Natural killer cell treated with Interleukin-12 subunit alpha and Interleukin-12 subunit beta and Interleukin-15 and Interleukin-18, amount 100 ng/mL, for 72 hours (primary cell): Measurements from ENCODE around the gene IGSF23. TPM values are rescaled to one million over a fixed set of nuclear protein-coding genes. Genes with fewer than 3 reads are reported as not detected.

Experiments
- ATAC-seq, 2 donors: fragments of 150-1000 bp; cut with Tn5 transposase in 1 of 2; sonication (Bioruptor Pico), chemical (Tn5 transposase) in 1 of 2; 2 replicates each; pipeline ENCODE4 v1.10.0; 2021
- DNase-seq: peaks from one replicate; pipeline ENCODE4 v3.0.0; 2022; ENCODE audit warnings: low spot score
- H3K27ac Mint-ChIP-seq, 2 donors: 1 replicate in 1 of 2; 2 replicates in 1 of 2; pipeline ENCODE4 v1.8.0; 2022; ENCODE audit warnings: mixed read lengths in 2 of 2, mild to moderate bottlenecking in 1 of 2, moderate library complexity in 1 of 2
- H3K27me3 Mint-ChIP-seq, 2 donors: 1 replicate in 1 of 2; 2 replicates in 1 of 2; pipeline ENCODE4 v1.8.0; 2022; ENCODE audit warnings: mixed read lengths in 2 of 2
- H3K36me3 Mint-ChIP-seq: one replicate; pipeline ENCODE4 v1.8.0; 2022; ENCODE audit warnings: mixed read lengths
- H3K4me1 Mint-ChIP-seq, 2 donors: 1 replicate in 1 of 2; 2 replicates in 1 of 2; pipeline ENCODE4 v1.8.0; 2022; ENCODE audit warnings: low read depth in 2 of 2, mixed read lengths in 2 of 2, mild to moderate bottlenecking in 1 of 2
- H3K4me3 Mint-ChIP-seq: one replicate; pipeline ENCODE4 v1.8.0; 2022; ENCODE audit warnings: mixed read lengths
- H3K9me3 Mint-ChIP-seq: 2 replicates; pipeline ENCODE4 v1.8.0; 2022; ENCODE audit warnings: mixed read lengths
- total RNA-seq, 2 donors: library from RNA; stranded (reverse); gene quantifications; one replicate each; pipeline ENCODE4 v1.2.3, GENCODE V29; 2022

IGSF23 gene, protein sequence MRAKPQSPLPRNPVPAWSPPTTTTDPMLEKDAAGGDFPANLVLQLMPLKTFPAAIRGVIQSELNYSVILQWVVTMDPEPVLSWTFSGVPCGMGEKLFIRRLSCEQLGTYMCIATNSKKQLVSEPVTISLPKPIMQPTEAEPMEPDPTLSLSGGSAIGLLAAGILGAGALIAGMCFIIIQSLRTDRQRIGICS
- total RNA-seq, result not detected

DNA sequence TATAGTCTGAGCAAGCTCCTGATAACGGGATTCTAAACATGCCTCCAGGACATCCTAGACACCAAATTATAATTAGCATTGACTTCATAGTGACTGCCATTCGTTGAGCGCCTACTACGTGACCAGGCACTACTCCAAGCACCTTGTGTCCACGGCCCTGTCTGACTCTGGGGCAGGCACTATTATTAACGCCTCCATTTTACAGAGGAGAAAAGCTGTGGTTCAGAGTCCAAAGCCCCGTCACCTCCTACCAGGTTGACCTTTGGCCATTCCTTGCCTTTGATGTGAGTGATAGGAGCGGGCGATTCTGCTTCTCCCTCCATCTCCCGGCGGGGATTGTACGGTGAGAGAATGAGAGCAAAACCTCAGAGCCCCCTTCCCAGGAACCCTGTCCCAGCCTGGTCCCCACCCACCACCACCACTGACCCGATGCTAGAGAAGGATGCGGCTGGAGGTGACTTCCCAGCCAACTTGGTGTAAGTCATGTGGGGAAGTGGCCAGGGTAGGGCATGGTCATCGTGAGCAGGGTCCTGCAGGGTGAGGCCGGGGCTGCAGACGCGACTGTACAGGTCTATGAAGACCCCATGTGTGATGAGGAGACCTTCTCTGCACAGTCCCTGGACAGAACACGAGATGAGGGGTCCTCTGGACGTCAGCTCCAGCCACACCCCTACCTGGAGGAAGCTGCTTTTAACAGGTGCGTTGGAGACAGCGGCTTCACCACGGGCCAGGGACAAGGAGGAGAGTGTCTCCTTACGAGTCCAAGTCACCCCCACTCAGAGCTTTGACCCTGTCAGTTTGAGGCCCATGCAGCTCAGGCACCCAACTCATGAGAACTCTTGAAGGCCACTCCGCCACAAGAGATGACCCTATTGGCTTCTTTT is at the start of gene IGSF23:
Gene IGSF23, plus strand, starts transcription at position 269 of the 884 bp plus-strand sequence. Its CDS starts 83 bp downstream, at position 352.
- Mint-ChIP-seq H3K36me3 (no peaks in the 10 kb centered on the region), H3K4me3 (no peak within 1 kb of the TSS), H3K4me1 (peaks cover 0 to 6% of the 10 kb centered on the region in 2 donors), H3K27ac (no peak within 1 kb of the TSS), H3K9me3 (no peaks in the 10 kb centered on the region), H3K27me3 (no peaks in the 10 kb centered on the region)
- no peak for ATAC-seq
- no peak for DNase-seq

DNA sequence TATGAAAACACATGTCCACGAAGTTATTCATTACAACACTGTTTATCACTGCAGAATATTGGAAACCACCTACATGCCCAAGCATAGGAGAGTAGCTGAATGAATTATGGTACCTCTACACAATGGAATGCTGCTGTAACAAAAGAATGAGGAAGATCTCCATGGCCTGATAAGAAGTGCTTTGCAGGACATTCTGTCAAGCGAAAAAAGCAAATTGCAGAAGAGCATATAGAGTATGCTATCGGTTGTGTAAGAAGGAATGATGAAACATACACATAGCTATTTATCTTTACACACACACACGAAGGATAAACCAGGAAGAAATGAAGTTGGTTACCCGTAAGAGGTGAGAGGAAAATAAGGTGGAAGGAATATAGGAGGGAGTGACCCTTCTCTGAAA is 46.4 kb upstream of the IGSF23 start:
- ATAC-seq (no peak), DNase-seq (no peak)
- Mint-ChIP-seq H3K27ac (no peak overlapping the region), H3K9me3 (no peaks in the 10 kb centered on the region), H3K4me3 (no peak overlapping the region), H3K36me3 (no peaks in the 10 kb centered on the region), H3K4me1 (peaks cover 0 to 7% of the 10 kb centered on the region in 2 donors), H3K27me3 (peaks cover 18 to 28% of the 10 kb centered on the region in 2 donors)

GRCh38 chr19:44567745-44568144 is 45.6 kb upstream of the IGSF23 start:
- Mint-ChIP-seq H3K9me3 (no peaks in the 10 kb centered on the region), H3K36me3 (no peaks in the 10 kb centered on the region), H3K4me3 (no peak overlapping the region), H3K27me3 (peaks cover 18 to 26% of the 10 kb centered on the region in 2 donors), H3K4me1 (peaks cover 0 to 7% of the 10 kb centered on the region in 2 donors), H3K27ac (no peak overlapping the region)
- DNase-seq (no peak), ATAC-seq (no peak)

DNA sequence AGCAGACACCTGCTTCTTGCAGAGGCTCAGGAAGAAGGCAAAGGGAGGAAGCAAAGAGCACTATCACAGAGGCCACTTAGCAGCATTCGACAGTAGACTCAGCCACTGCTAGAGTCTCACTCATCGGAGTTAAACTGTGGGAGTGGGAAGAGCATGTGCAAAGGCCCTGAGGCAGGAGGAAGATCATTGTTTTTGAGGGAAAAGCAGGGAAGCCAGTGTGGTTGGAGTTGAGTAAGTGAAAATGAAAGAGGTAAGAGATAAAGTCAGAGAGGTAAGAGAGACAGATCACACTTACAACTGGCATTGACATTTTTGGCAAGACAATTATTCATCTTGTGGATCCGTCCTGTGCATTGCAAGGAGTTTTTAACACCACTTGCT is 42.8 kb upstream of the IGSF23 start:
- H3K27me3 Mint-ChIP-seq, result peaks cover 19 to 26% of the 10 kb centered on the region in 2 donors
- no peak overlapping the region for H3K27ac Mint-ChIP-seq
- no peak overlapping the region for H3K4me3 Mint-ChIP-seq
- ATAC-seq, result no peak
- DNase-seq, result no peak
- no peaks in the 10 kb centered on the region for H3K9me3 Mint-ChIP-seq
- no peaks in the 10 kb centered on the region for H3K36me3 Mint-ChIP-seq
- peaks cover 0 to 7% of the 10 kb centered on the region in 2 donors for H3K4me1 Mint-ChIP-seq

- DNase-seq (peak; percentile 76), ATAC-seq (no peak)
- Mint-ChIP-seq H3K4me1 (peaks cover 0 to 7% of the 10 kb centered on the region in 2 donors), H3K36me3 (no peaks in the 10 kb centered on the region), H3K4me3 (no peak overlapping the region), H3K27ac (no peak overlapping the region), H3K27me3 (peaks cover 15 to 25% of the 10 kb centered on the region in 2 donors), H3K9me3 (no peaks in the 10 kb centered on the region)
Measured at GRCh38 chr19:44570984-44571684, 42.2 kb upstream of the IGSF23 start.

DNA sequence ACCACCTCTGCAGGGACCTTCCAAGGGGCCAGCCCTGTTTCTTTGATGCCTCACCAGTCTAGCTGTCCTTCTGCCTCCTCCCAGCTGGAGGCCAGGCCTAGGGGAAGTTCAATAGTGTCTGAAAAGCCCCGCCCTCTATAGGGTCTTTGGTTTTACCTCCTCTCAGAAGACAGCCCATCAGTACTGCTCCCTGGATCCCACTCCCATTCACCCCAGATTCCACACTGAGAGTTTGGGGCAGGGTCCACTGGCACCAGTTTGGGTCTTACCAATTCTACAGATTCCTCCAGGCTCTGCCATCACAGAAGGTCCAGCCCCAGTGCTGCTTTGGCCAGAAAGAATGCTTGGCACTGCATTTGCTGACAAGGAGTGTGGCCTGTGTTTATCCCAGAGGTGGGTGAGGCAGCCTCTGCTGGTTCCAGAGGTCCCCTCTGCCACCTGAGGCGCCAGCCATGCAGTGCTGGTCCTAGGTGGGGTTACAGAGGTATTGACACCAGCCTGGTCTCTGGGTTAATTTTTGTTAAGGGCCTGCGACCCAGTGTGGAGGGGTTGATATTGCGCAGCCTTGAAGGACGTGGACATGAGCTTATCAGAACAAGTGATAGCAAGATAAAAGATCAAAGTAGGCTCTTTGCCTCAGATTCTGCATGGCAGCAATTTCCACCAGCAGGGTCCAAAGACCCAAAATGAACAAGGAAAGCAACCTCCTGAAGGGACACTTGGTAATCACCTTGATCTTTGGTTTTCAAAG is 41.4 kb upstream of the IGSF23 start:
- Mint-ChIP-seq H3K27me3 (peaks cover 9 to 20% of the 10 kb centered on the region in 2 donors), H3K4me3 (no peak overlapping the region), H3K27ac (no peak overlapping the region), H3K36me3 (no peaks in the 10 kb centered on the region), H3K9me3 (no peaks in the 10 kb centered on the region), H3K4me1 (peaks cover 0 to 7% of the 10 kb centered on the region in 2 donors)
- ATAC-seq, result peak in 1 of 2 donors; percentile 38
- DNase-seq, result no peak

GRCh38 chr19:44572581-44572900 is 40.8 kb upstream of the IGSF23 start:
- Mint-ChIP-seq H3K4me3 (no peak overlapping the region), H3K36me3 (no peaks in the 10 kb centered on the region), H3K27ac (no peak overlapping the region), H3K4me1 (peaks cover 0 to 7% of the 10 kb centered on the region in 2 donors), H3K27me3 (peaks cover 6 to 20% of the 10 kb centered on the region in 2 donors), H3K9me3 (no peaks in the 10 kb centered on the region)
- no peak for DNase-seq
- ATAC-seq, result no peak

GRCh38 chr19:44573183-44573582 is 40.2 kb upstream of the IGSF23 start:
- H3K36me3 Mint-ChIP-seq, result no peaks in the 10 kb centered on the region
- peaks cover 6 to 17% of the 10 kb centered on the region in 2 donors for H3K27me3 Mint-ChIP-seq
- no peaks in the 10 kb centered on the region for H3K9me3 Mint-ChIP-seq
- DNase-seq (no peak), ATAC-seq (no peak)
- H3K4me1 Mint-ChIP-seq, result peaks cover 0 to 7% of the 10 kb centered on the region in 2 donors
- H3K27ac Mint-ChIP-seq, result no peak overlapping the region
- H3K4me3 Mint-ChIP-seq, result no peak overlapping the region

GRCh38 chr19:44573627-44574026 is 39.7 kb upstream of the IGSF23 start:
- H3K27me3 Mint-ChIP-seq, result peaks cover 6 to 17% of the 10 kb centered on the region in 2 donors
- H3K27ac Mint-ChIP-seq, result no peak overlapping the region
- no peak for DNase-seq
- H3K36me3 Mint-ChIP-seq, result no peaks in the 10 kb centered on the region
- H3K4me3 Mint-ChIP-seq, result no peak overlapping the region
- H3K4me1 Mint-ChIP-seq, result peaks cover 0 to 7% of the 10 kb centered on the region in 2 donors
- ATAC-seq, result no peak
- H3K9me3 Mint-ChIP-seq, result no peaks in the 10 kb centered on the region

DNA sequence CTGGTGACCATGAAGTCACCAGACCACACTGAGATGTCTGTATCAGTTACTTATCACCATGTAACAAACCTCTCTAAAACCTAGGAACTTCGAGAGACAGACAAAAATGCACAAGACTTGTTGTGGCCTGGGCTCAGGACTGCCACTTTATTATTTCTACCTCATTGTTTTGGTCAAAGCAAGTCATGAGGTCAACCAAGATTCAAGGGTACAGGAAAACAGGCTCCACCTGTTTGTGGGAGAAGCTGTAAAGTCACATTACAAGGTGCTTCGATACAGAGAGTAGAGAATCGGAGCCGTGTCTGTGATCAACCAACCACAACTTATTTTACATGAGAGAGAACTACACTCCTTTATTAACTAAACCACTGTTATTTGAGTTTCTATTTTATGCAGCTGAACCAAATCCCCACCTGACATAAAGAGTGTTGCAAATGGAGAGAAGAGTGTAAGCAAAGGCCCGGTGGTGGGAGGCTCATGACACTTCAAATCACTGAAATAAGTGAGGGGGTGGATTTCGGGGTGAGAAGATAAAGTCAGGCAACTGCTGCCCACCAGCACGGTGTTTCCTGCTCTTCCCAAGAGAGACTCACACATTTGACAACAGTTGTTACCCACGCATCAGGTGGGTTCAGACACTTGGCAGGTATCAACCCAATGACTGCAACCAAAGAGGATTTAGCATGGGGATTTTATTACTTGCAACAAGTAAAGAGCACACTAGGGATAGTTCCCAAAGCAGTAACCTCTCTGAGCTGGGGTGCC is 39.0 kb upstream of the IGSF23 start:
- ATAC-seq, result no peak
- Mint-ChIP-seq H3K27me3 (peaks cover 6 to 14% of the 10 kb centered on the region in 2 donors), H3K9me3 (no peaks in the 10 kb centered on the region), H3K4me1 (peaks cover 0 to 7% of the 10 kb centered on the region in 2 donors), H3K4me3 (no peak overlapping the region), H3K27ac (no peak overlapping the region), H3K36me3 (no peaks in the 10 kb centered on the region)
- DNase-seq, result no peak

DNA sequence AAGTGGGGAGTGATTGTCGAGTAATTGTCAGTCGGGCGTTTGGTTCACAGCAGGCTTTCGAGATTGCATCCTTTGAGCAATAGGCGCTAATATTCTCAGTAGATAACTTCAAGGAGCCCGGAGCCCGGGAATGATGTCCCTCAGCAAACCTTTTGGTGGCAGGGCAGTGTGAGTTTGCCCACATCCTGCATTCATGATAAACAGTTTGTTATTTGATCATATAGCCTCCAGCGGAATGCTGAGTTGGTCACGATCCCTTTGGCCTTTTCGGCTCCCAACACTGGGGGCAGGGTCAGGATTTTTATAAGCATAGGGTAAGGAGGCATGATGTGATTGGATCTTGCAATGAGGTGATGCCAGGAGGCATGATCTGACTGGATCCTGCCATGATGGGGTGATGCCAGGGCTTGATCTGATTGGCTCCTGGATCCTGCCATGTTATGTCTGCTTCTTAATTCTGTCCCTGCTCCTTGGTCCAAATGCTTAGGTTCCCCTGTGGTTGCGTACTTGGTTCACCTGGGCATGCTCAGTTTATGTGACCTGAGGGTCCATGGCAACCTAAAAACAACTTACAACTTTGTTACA is 38.2 kb upstream of the IGSF23 start:
- Mint-ChIP-seq H3K4me3 (no peak overlapping the region), H3K27me3 (peaks cover 6 to 12% of the 10 kb centered on the region in 2 donors), H3K4me1 (peaks cover 0 to 6% of the 10 kb centered on the region in 2 donors), H3K9me3 (no peaks in the 10 kb centered on the region), H3K27ac (no peak overlapping the region), H3K36me3 (no peaks in the 10 kb centered on the region)
- DNase-seq (no peak), ATAC-seq (no peak)

GRCh38 chr19:44576843-44577565 is 36.4 kb upstream of the IGSF23 start:
- Mint-ChIP-seq H3K27ac (peak overlapping the region in 1 of 2 donors; percentile 28), H3K4me1 (no peaks in the 10 kb centered on the region), H3K9me3 (no peaks in the 10 kb centered on the region), H3K4me3 (no peak overlapping the region), H3K27me3 (peaks cover 6 to 9% of the 10 kb centered on the region in 2 donors), H3K36me3 (no peaks in the 10 kb centered on the region)
- ATAC-seq (no peak), DNase-seq (no peak)
